Neuronal stem cell (in vitro differentiated cells): ENCODE data around the gene RUFY4.

ENCODE experiments used
- DNase-seq: peaks from one replicate; pipeline ENCODE4 v3.0.0-alpha.2; 2013; ENCODE audit warnings: low spot score
- H2AFZ ChIP-seq: one replicate; pipeline ENCODE4 v1.6.1; 2013; ENCODE audit warnings: mild to moderate bottlenecking, low read length, inconsistent platforms
- H2AK5ac ChIP-seq: 2 replicates; pipeline ENCODE4 v1.6.1; 2013; ENCODE audit warnings: low read depth, mild to moderate bottlenecking, inconsistent platforms, low read length, moderate library complexity, mixed read lengths
- H2BK120ac ChIP-seq: 2 replicates; pipeline ENCODE4 v1.6.1; 2013; ENCODE audit warnings: low read depth, mild to moderate bottlenecking, inconsistent platforms, low read length, moderate library complexity, mixed read lengths
- H2BK12ac ChIP-seq: one replicate; pipeline ENCODE4 v1.6.1; 2013; ENCODE audit warnings: low read length, inconsistent platforms
- H2BK15ac ChIP-seq: 2 replicates; pipeline ENCODE4 v1.6.1; 2013; ENCODE audit warnings: mild to moderate bottlenecking, low read length, inconsistent platforms, mixed read lengths
- H2BK5ac ChIP-seq: one replicate; pipeline ENCODE4 v1.6.1; 2013; ENCODE audit warnings: inconsistent platforms, mild to moderate bottlenecking, low read length, moderate library complexity
- H3K14ac ChIP-seq: one replicate; pipeline ENCODE4 v1.6.1; 2013; ENCODE audit warnings: low read length, inconsistent platforms
- H3K18ac ChIP-seq: 2 replicates; pipeline ENCODE4 v1.6.1; 2013; ENCODE audit warnings: low read length, inconsistent platforms
- H3K23ac ChIP-seq: 2 replicates; pipeline ENCODE4 v1.6.1; 2013; ENCODE audit warnings: low read depth, mild to moderate bottlenecking, mixed read lengths, low read length, inconsistent platforms; ENCODE audit not compliant: poor library complexity
- H3K27ac ChIP-seq: replicated peaks from 3 replicates; pipeline ENCODE4 v1.5.1; 2013; ENCODE audit warnings: low read length, inconsistent platforms
- H3K27me3 ChIP-seq, 3 experiments: 2 replicates each; pipeline ENCODE4 v1.6.1; 2013; ENCODE audit warnings: low read length in 3 of 3, mild to moderate bottlenecking in 2 of 3, inconsistent platforms in 1 of 3, low read depth in 1 of 3, mixed read lengths in 1 of 3, moderate library complexity in 1 of 3; ENCODE audit not compliant: control insufficient read depth in 3 of 3, insufficient read depth in 3 of 3
- H3K36me3 ChIP-seq, 2 donors: replicated peaks in 1 of 2; 2 replicates each; pipeline ENCODE4 v1.6.1; 2013; ENCODE audit warnings: low read length in 2 of 2; ENCODE audit not compliant: control insufficient read depth in 2 of 2, insufficient read depth in 2 of 2
- H3K4ac ChIP-seq: 2 replicates; pipeline ENCODE4 v1.6.1; 2013; ENCODE audit warnings: inconsistent platforms, mild to moderate bottlenecking, low read length, moderate library complexity
- H3K4me1 ChIP-seq, 2 donors: 1 replicate in 1 of 2; 2 replicates in 1 of 2; pipeline ENCODE4 v1.6.1; 2013; ENCODE audit warnings: low read length in 2 of 2, low read depth in 1 of 2; ENCODE audit not compliant: control insufficient read depth in 2 of 2, insufficient read depth in 1 of 2
- H3K4me2 ChIP-seq: one replicate; pipeline ENCODE4 v1.6.1; 2013; ENCODE audit warnings: mild to moderate bottlenecking, low read length, inconsistent platforms; ENCODE audit not compliant: insufficient read depth, poor library complexity, severe bottlenecking
- H3K4me3 ChIP-seq, 2 donors: 2 replicates each; pipeline ENCODE4 v1.5.1; 2013; ENCODE audit warnings: low read length in 2 of 2, mild to moderate bottlenecking in 2 of 2, inconsistent platforms in 1 of 2, moderate library complexity in 1 of 2
- H3K79me1 ChIP-seq: one replicate; pipeline ENCODE4 v1.6.1; 2013; ENCODE audit warnings: low read depth, mild to moderate bottlenecking, inconsistent platforms, low read length, moderate library complexity
- H3K9ac ChIP-seq: one replicate; pipeline ENCODE4 v1.6.1; 2013; ENCODE audit warnings: mild to moderate bottlenecking, low read depth, low read length, inconsistent platforms; ENCODE audit not compliant: poor library complexity
- H3K9me3 ChIP-seq, 2 donors: replicated peaks in 1 of 2; 2 replicates each; pipeline versions ENCODE3 to v1.6.1; 2013; ENCODE audit warnings: low read length in 2 of 2, mild to moderate bottlenecking in 2 of 2, inconsistent platforms in 1 of 2, low read depth in 1 of 2, mixed read lengths in 1 of 2, moderate library complexity in 1 of 2; ENCODE audit not compliant: control insufficient read depth in 2 of 2, insufficient read depth in 1 of 2
- H4K8ac ChIP-seq: one replicate; pipeline ENCODE4 v1.6.1; 2013; ENCODE audit warnings: low read depth, mild to moderate bottlenecking, inconsistent platforms, low read length, moderate library complexity
- H4K91ac ChIP-seq: one replicate; pipeline ENCODE4 v1.6.1; 2013; ENCODE audit warnings: low read length, low read depth, mild to moderate bottlenecking, inconsistent platforms; ENCODE audit not compliant: poor library complexity
- WGBS, 2 donors: extraction: QIAGEN DNeasy Blood & Tissue Kit; methylation state at CpG; one replicate each; pipeline ENCODE4 v1.1.7; 2013; ENCODE audit warnings: missing lambda C conversion rate in 2 of 2, mixed read lengths in 1 of 2; ENCODE audit not compliant: insufficient read length in 2 of 2, insufficient replicate concordance in 1 of 2; ENCODE audit errors: extremely low coverage in 2 of 2; 5-methylcytosine and 5-hydroxymethylcytosine counted together

The RUFY4 gene

DNA sequence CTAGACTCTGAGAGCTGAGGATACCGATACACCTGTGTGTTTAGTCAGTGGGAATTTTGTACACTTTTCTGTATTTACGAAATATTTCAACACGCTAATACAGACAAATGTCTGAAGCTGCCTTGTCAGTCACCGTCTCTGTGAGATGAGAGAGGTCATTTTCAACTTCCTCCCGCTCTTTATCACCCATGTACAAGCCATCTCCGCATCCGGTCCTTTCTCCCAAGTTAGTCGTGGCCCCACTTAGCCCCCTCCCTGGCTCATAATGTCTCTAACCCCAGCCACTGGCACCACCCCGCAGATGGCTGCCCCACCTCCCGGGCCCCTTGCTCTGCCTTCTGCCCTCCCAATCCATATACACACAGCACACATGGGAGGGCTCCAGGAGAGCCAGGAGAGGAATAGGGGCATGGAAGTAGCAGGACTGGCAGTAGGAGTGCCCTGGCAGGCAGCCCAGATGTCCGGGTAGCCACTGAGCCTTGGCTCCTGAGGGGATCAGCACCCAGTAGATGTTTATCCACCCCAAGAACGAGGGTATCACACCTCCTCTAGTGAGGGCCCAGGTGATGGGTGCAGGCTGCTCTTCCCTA is 2.0 kb upstream of the RUFY4 start:
- H3K4me1 ChIP-seq = peaks cover 0 to 6% of the 10 kb centered on the region in 2 donors
- H3K23ac ChIP-seq = no peak overlapping the region
- WGBS, 2 donors = no CpG with 5 or more reads among the region's 12 CpGs
- no peak overlapping the region for H2BK120ac ChIP-seq
- no peak overlapping the region for H4K91ac ChIP-seq
- no peak overlapping the region for H2BK12ac ChIP-seq
- no peak overlapping the region for H2BK5ac ChIP-seq
- no peak overlapping the region for H3K9ac ChIP-seq
- H2AK5ac ChIP-seq = peak overlapping the region; percentile 73
- H4K8ac ChIP-seq = no peak overlapping the region
- H3K4ac ChIP-seq = no peak overlapping the region
- H3K14ac ChIP-seq = no peak overlapping the region
- H3K36me3 ChIP-seq = no peaks in the 10 kb centered on the region
- H3K18ac ChIP-seq = no peak overlapping the region
- H2AFZ ChIP-seq = no peak overlapping the region
- no peaks in the 10 kb centered on the region for H3K9me3 ChIP-seq
- H3K27ac ChIP-seq = no peak overlapping the region
- H3K4me3 ChIP-seq = no peak overlapping the region
- no peaks in the 10 kb centered on the region for H3K79me1 ChIP-seq
- H3K4me2 ChIP-seq = no peak overlapping the region
- no peak for DNase-seq
- no peak overlapping the region for H2BK15ac ChIP-seq
- peaks cover 0 to 25% (median 7%) of the 10 kb centered on the region in 3 experiments for H3K27me3 ChIP-seq

DNA sequence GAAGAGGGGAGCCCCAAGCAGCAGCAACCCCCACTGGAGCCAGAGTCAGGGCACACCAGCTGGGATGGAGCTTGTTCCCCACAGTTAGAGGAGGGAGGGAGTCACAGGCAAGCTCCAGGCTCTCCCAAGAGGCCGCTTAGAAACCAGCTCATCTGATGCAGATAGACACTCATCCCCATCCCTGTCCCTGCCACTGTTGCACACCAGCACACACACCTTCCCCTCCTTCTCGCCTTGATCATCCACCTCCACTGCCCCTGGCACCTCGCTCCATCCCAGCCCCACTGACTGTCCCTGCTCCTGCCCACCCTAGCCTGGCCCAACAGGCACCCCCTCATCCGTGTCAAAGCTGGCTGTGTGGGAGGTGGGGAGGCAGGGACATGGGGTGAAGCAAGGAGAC is 1.5 kb upstream of the RUFY4 start:
- no peak overlapping the region for H3K4me2 ChIP-seq
- peak overlapping the region; percentile 54 for H3K9ac ChIP-seq
- H3K18ac ChIP-seq = no peak overlapping the region
- no peaks in the 10 kb centered on the region for H3K79me1 ChIP-seq
- no CpG with 5 or more reads among the region's 4 CpGs for WGBS, 2 donors
- DNase-seq = no peak
- no peak overlapping the region for H4K8ac ChIP-seq
- H4K91ac ChIP-seq = no peak overlapping the region
- peaks cover 0 to 25% (median 7%) of the 10 kb centered on the region in 3 experiments for H3K27me3 ChIP-seq
- no peak overlapping the region for H3K27ac ChIP-seq
- H3K4ac ChIP-seq = no peak overlapping the region
- H3K36me3 ChIP-seq = no peaks in the 10 kb centered on the region
- no peak overlapping the region for H3K4me3 ChIP-seq
- H2AK5ac ChIP-seq = peak overlapping the region; percentile 73
- no peak overlapping the region for H2BK5ac ChIP-seq
- H3K14ac ChIP-seq = peak overlapping the region; percentile 98
- H3K4me1 ChIP-seq = peaks cover 0 to 6% of the 10 kb centered on the region in 2 donors
- H2BK15ac ChIP-seq = no peak overlapping the region
- H2BK12ac ChIP-seq = no peak overlapping the region
- no peak overlapping the region for H2AFZ ChIP-seq
- no peaks in the 10 kb centered on the region for H3K9me3 ChIP-seq
- H2BK120ac ChIP-seq = no peak overlapping the region
- no peak overlapping the region for H3K23ac ChIP-seq

DNA sequence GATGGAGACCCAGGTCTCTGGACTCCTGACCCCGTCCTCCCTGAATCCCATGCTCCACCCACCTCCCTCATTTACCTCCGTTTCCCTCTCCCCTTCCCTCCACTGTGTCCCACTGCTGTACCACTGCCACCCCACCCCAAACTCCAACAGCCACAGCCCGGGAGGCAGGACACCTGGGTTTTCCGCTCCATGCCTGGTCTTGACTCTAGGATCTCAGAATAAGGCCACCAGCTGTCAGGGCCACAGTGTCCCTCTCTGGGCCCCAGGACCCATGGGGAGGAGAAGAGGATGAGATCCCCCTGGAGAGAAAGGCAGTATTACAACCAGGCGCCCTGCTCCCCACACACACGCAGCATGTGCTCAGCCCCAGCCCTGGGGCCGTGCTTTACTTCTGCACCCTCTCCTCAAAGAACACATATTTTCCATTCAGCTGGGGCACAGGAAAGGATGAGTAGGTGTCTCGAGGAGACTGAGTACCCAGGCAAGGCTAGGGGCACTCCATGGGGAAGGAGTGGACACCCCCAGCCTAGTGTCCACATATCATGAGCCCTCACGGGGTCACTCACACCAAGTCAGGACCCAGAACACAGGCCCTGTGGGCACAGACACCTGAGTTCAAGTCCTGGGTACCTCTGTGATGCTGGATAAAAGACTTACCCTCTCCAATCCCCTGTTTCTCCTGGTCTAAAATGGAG is 700 bp downstream of the RUFY4 start:
- Histone ChIP-seq H4K8ac (no peak overlapping the region), H3K9ac (no peak overlapping the region), H3K9me3 (no peaks in the 10 kb centered on the region), H3K4me2 (no peak overlapping the region), H3K18ac (no peak overlapping the region), H3K14ac (no peak overlapping the region), H2BK120ac (no peak overlapping the region), H2BK15ac (no peak overlapping the region), H3K79me1 (no peaks in the 10 kb centered on the region), H2BK12ac (no peak overlapping the region), H3K23ac (no peak overlapping the region), H3K4ac (no peak overlapping the region), H4K91ac (no peak overlapping the region), H3K27me3 (peaks cover 0 to 25% (median 7%) of the 10 kb centered on the region in 3 experiments), H2AK5ac (no peak overlapping the region), H3K4me1 (peaks cover 0 to 8% of the 10 kb centered on the region in 2 donors), H2AFZ (no peak overlapping the region), H2BK5ac (no peak overlapping the region), H3K36me3 (no peaks in the 10 kb centered on the region), H3K27ac (no peak overlapping the region), H3K4me3 (no peak overlapping the region)
- DNase-seq = no peak
- no CpG with 5 or more reads among the region's 9 CpGs for WGBS, 2 donors

DNA sequence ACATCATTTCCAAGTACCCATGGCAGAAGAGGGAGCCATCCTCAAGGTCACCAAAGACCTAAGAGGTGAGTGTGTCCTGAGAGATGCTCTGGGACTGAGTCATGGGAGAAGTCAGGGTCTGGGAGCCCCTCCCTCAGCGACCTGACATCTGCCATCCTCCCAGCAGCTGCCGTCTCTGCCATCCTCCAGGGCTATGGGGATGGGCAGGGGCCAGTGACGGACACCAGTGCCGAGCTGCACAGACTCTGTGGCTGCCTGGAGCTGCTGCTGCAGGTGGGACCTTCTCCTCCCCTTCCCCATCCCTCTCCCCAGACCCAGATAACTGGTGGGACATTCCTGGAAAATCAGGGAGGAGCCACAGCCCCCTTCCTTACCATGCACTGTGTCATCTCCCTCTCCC is 1.5 kb downstream of the RUFY4 start:
- H3K27me3 ChIP-seq = peaks cover 0 to 25% (median 7%) of the 10 kb centered on the region in 3 experiments
- no CpG with 5 or more reads among the region's 4 CpGs for whole genome bisulfite sequencing, 2 donors
- no peak overlapping the region for H2AK5ac ChIP-seq

More for the DNA sequence above, 1.5 kb downstream of the RUFY4 start:
- no peak overlapping the region for H3K14ac ChIP-seq
- H3K9ac ChIP-seq = no peak overlapping the region
- no peak overlapping the region for H3K27ac ChIP-seq
- H2AFZ ChIP-seq = no peak overlapping the region
- H4K91ac ChIP-seq = no peak overlapping the region
- no peaks in the 10 kb centered on the region for H3K79me1 ChIP-seq
- H3K4me1 ChIP-seq = peaks cover 0 to 4% of the 10 kb centered on the region in 2 donors
- H2BK5ac ChIP-seq = no peak overlapping the region
- H3K4me3 ChIP-seq = no peak overlapping the region
- no peak overlapping the region for H3K23ac ChIP-seq
- H4K8ac ChIP-seq = no peak overlapping the region
- no peak overlapping the region for H3K4me2 ChIP-seq
- H3K36me3 ChIP-seq = no peaks in the 10 kb centered on the region
- no peaks in the 10 kb centered on the region for H3K9me3 ChIP-seq
- no peak for DNase-seq
- no peak overlapping the region for H2BK15ac ChIP-seq
- H2BK12ac ChIP-seq = no peak overlapping the region
- H3K4ac ChIP-seq = no peak overlapping the region
- no peak overlapping the region for H3K18ac ChIP-seq
- no peak overlapping the region for H2BK120ac ChIP-seq
